GM12878 (cell line): ENCODE results near the gene SIK3. TPM values are rescaled to one million over a fixed set of nuclear protein-coding genes. Genes with fewer than 3 reads are reported as not detected.

Experiments used
- ATAC-seq: fragments of 200-7000 bp; cut with Tn5 transposase; 3 replicates; pipeline ENCODE4 v1.9.1; 2020; ENCODE audit warnings: mild to moderate bottlenecking, moderate library complexity
- BruUV-seq: library from RNA; stranded (reverse); fragments of 400-500 nt; replicated peaks from 2 replicates; lab custom pipeline; 2021; lab: Mats Ljungman, UMichigan
- CTCF ChIA-PET: fragments of 300-600 bp; sonication (Branson Sonifier 250); formaldehyde crosslinking; extraction: SDS; loops from one replicate; lab custom pipeline; 2021; ENCODE audit warnings: inconsistent platforms; lab: Yijun Ruan, JAX
- POLR2A ChIA-PET: fragments of 350-600 bp; formaldehyde crosslinking; extraction: SDS; loops from one replicate; lab custom pipeline; 2021; ENCODE audit warnings: inconsistent platforms; lab: Charles Lee
- RAD21 ChIA-PET: fragments of 300-600 bp; sonication (Branson Sonifier 250); formaldehyde crosslinking; loops from one replicate; lab custom pipeline; 2023; ENCODE audit warnings: antibody characterized with exemption; ENCODE audit not compliant: unreplicated experiment; lab: Charles Lee
- SMC1A ChIA-PET: fragments of 300-600 bp; sonication (Branson Sonifier 250); formaldehyde crosslinking; loops from one replicate; lab custom pipeline; 2023; ENCODE audit not compliant: unreplicated experiment, uncharacterized antibody; lab: Charles Lee
- DNase-seq: peaks from one replicate; pipeline ENCODE4 v3.0.0-alpha.2; 2011; ENCODE audit warnings: low read depth, low spot score
- FAIRE-seq: peaks from 3 replicates; lab custom pipeline; 2011; peaks lifted over from hg19 to GRCh38; lab: Jason Lieb, UNC
- H2AFZ ChIP-seq: 2 replicates; pipeline ENCODE4 v1.6.0; 2011; ENCODE audit warnings: low read depth, low read length, control low read depth; ENCODE audit not compliant: control insufficient read depth
- H3K27ac ChIP-seq: 2 replicates; pipeline ENCODE4 v1.5.1; 2011; ENCODE audit warnings: control low read depth; ENCODE audit not compliant: control insufficient read depth, insufficient read depth
- H3K27me3 ChIP-seq, 2 experiments: replicated peaks in 1 of 2; 2 replicates each; pipeline versions ENCODE4 v1.6.0 to v1.6.1; 2011; ENCODE audit warnings: low read length in 1 of 2; ENCODE audit not compliant: control insufficient read depth in 2 of 2, insufficient read depth in 2 of 2
- H3K36me3 ChIP-seq, 2 experiments: 2 replicates each; pipeline ENCODE4 v1.5.1; 2011; ENCODE audit warnings: low read length in 1 of 2; ENCODE audit not compliant: control insufficient read depth in 2 of 2, insufficient read depth in 2 of 2
- H3K4me1 ChIP-seq: 2 replicates; pipeline ENCODE4 v1.6.1; 2011; ENCODE audit warnings: mild to moderate bottlenecking, low read length, moderate library complexity, mixed read lengths; ENCODE audit not compliant: control insufficient read depth, insufficient read depth
- H3K4me2 ChIP-seq: 2 replicates; pipeline ENCODE4 v1.6.0; 2011; ENCODE audit warnings: control low read depth; ENCODE audit not compliant: control insufficient read depth, insufficient read depth
- H3K4me3 ChIP-seq: fragments of 200-600 bp; sonication (generic); 2 replicates; pipeline ENCODE4 v1.5.1; 2016
- H3K79me2 ChIP-seq: 2 replicates; pipeline ENCODE4 v1.6.0; 2011; ENCODE audit warnings: low read length; ENCODE audit not compliant: control insufficient read depth, insufficient read depth
- H3K9ac ChIP-seq: 2 replicates; pipeline ENCODE4 v1.8.0; 2011; ENCODE audit warnings: low read length, control low read depth, mixed read lengths; ENCODE audit not compliant: control insufficient read depth, insufficient read depth
- H3K9me3 ChIP-seq: replicated peaks from 3 replicates; pipeline ENCODE4 v1.5.1; 2011; ENCODE audit warnings: mild to moderate bottlenecking, low read length; ENCODE audit not compliant: control insufficient read depth, insufficient read depth
- H4K20me1 ChIP-seq: 2 replicates; pipeline ENCODE4 v1.6.0; 2011; ENCODE audit not compliant: control insufficient read depth, insufficient read depth
- BCL11A ChIP-seq: IDR thresholded peaks from 2 replicates; pipeline ENCODE4 v1.6.1; 2011; ENCODE audit warnings: low read depth, low read length
- IRF3 ChIP-seq: fragments of 450-650 bp; IDR thresholded peaks from 2 replicates; pipeline ENCODE4 v1.6.1; 2014; ENCODE audit warnings: mild to moderate bottlenecking
- JUNB ChIP-seq: IDR thresholded peaks from 2 replicates; pipeline ENCODE4 v1.6.1; 2016; ENCODE audit warnings: antibody characterized with exemption, mild to moderate bottlenecking
- MYC ChIP-seq: IDR thresholded peaks from 2 replicates; pipeline ENCODE4 v1.6.1; 2011; ENCODE audit warnings: mild to moderate bottlenecking, low read length, moderate library complexity, inconsistent platforms; ENCODE audit not compliant: insufficient read depth, insufficient replicate concordance, insufficient read length, severe bottlenecking
- NBN ChIP-seq: fragments of 450-650 bp; IDR thresholded peaks from 2 replicates; pipeline ENCODE4 v1.6.1; 2016
- NFYB ChIP-seq: IDR thresholded peaks from 2 replicates; pipeline ENCODE4 v1.6.1; 2011; ENCODE audit warnings: low read depth, mild to moderate bottlenecking, low read length, improper control_type of control experiment, moderate library complexity; ENCODE audit not compliant: insufficient read depth
- RUNX3 ChIP-seq: IDR thresholded peaks from 2 replicates; pipeline ENCODE4 v1.6.1; 2012; ENCODE audit warnings: low read length, inconsistent platforms
- SPI1 ChIP-seq: IDR thresholded peaks from 2 replicates; pipeline ENCODE4 v1.6.1; 2011; ENCODE audit warnings: low read depth, mild to moderate bottlenecking, low read length, moderate library complexity, borderline replicate concordance; ENCODE audit not compliant: insufficient read depth
- SREBF1 ChIP-seq: IDR thresholded peaks from 2 replicates; pipeline ENCODE4 v1.6.1; 2012; ENCODE audit warnings: mild to moderate bottlenecking, low read length
- ZZZ3 ChIP-seq: IDR thresholded peaks from 2 replicates; pipeline ENCODE4 v1.6.1; 2011; ENCODE audit warnings: low read depth; ENCODE audit not compliant: control insufficient read depth, insufficient read length
- WGBS: methylation state at CpG from one replicate; pipeline ENCODE4 v1.1.6; 2016; ENCODE audit warnings: low lambda C conversion rate; ENCODE audit not compliant: insufficient replicate concordance, insufficient coverage; ENCODE audit errors: missing lambda C conversion rate; 5-methylcytosine and 5-hydroxymethylcytosine counted together
- in situ Hi-C: fragments of 300-500 bp; cut with MboI; formaldehyde crosslinking; loops from 9 replicates; pipeline ENCODE4 v1.14.3; 2018; ENCODE audit warnings: mixed read lengths
- intact Hi-C: fragments of 100-400 bp; cut with micrococcal nuclease; formaldehyde crosslinking; loops from one replicate; pipeline ENCODE4 v1.14.2; 2022; ENCODE audit not compliant: unreplicated experiment
- polyA plus RNA-seq, 11 experiments: library from polyadenylated mRNA; depleted of rRNA in 4 of 11; unstranded in 6 of 11; stranded (reverse) in 5 of 11; fragments of >200 nt; fragmentation: Nextera tagmentation in 4 of 11; fragmentation: Illumina TruSeq in 1 of 11; extraction: Ambion mirVana in 4 of 11; extraction: Trizol in 1 of 11; gene quantifications; 1 replicate in 1 of 11; 2 replicates in 10 of 11; pipeline versions ENCODE4 v1.2.1 to v1.2.3, GENCODE V29; 2011 to 2016; ENCODE audit warnings: inconsistent platforms in 2 of 11, missing spikeins in 2 of 11, low read depth in 1 of 11
- total RNA-seq, 4 experiments: library from RNA; depleted of rRNA in 3 of 4; stranded (reverse); fragments of >200 nt in 3 of 4; fragmentation: Illumina TruSeq in 1 of 4; extraction: Trizol in 1 of 4; gene quantifications; 2 replicates each; pipeline versions ENCODE4 v1.2.1 to v1.2.3, GENCODE V29; 2013 to 2021
- TF ChIP-seq, protein P1 (sequence below): fragments of 450-650 bp; IDR thresholded peaks from 2 replicates; pipeline ENCODE4 v1.6.1; 2017; ENCODE audit warnings: borderline replicate concordance
- TF ChIP-seq, protein P2 (sequence below): fragments of 450-650 bp; IDR thresholded peaks from 2 replicates; pipeline ENCODE4 v1.6.1; 2016; ENCODE audit warnings: mild to moderate bottlenecking

The SIK3 gene
- total and polyA plus RNA-seq, 10 of the 15 experiments (the other 5 are each of a cell fraction or from before 2014, with no cell fraction given), result 2.5 to 31.9 (median 11.1) TPM

DNA sequence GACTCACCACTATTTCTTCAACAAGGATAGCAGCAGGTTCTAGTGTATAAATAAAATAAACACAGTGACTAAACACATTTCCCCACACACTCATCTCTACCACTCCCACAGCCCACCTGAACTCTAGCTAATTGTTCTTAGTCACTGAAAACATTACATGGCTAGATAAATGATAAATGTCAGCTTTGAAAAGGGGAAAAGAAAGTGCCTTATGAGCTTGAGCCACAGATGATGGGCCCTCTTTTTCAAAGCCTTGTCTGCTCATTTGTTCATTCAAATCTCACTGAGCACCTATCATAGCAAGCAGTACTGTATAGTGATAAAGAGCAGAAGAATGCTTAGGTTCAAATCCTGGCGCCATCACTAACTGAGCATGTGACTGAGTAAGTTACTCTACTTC lies 58.3 kb downstream of the SIK3 start:
- no TSS peak for BruUV-seq
- SMC1A ChIA-PET, result interaction anchor here (0.9 to 3.3 kb wide), 17 partner anchors 11 to 130 kb away, joined by 3 to 13 read pairs (median 5); no protein-coding TSS in a partner anchor
- Histone ChIP-seq H3K27me3 (no peaks in the 10 kb centered on the region), H3K36me3 (no peaks in the 10 kb centered on the region), H3K9ac (no peak overlapping the region), H3K4me2 (no peak overlapping the region), H3K9me3 (no peaks in the 10 kb centered on the region; the same call in 2 of the 3 replicates), H4K20me1 (no peaks in the 10 kb centered on the region), H2AFZ (no peak overlapping the region), H3K4me3 (no peak overlapping the region), H3K79me2 (peaks cover 22% of the 10 kb centered on the region), H3K4me1 (peaks cover 16% of the 10 kb centered on the region), H3K27ac (no peak overlapping the region)
- in situ Hi-C loops, result no loop called here
- ATAC-seq, result peak; percentile 72
- RAD21 ChIA-PET, result interaction anchor here (0.8 to 1.8 kb wide), 3 partner anchors 23 to 34 kb away, joined by 3 to 7 read pairs (median 3); no protein-coding TSS in a partner anchor
- TF ChIP-seq JUNB (peak; percentile 55), SREBF1 (no peak), MYC (no peak), SPI1 (peak; percentile 37; the same call in 1 of the 2 replicates), ZZZ3 (no peak), IRF3 (no peak), BCL11A (peak; percentile 48; the same call in 1 of the 2 replicates), NFYB (peak; percentile 74), RUNX3 (peak; percentile 22; the same call in 1 of the 2 replicates), NBN (no peak)
- TF ChIP-seq, protein P1, sequence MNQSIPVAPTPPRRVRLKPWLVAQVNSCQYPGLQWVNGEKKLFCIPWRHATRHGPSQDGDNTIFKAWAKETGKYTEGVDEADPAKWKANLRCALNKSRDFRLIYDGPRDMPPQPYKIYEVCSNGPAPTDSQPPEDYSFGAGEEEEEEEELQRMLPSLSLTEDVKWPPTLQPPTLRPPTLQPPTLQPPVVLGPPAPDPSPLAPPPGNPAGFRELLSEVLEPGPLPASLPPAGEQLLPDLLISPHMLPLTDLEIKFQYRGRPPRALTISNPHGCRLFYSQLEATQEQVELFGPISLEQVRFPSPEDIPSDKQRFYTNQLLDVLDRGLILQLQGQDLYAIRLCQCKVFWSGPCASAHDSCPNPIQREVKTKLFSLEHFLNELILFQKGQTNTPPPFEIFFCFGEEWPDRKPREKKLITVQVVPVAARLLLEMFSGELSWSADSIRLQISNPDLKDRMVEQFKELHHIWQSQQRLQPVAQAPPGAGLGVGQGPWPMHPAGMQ, result no peak
- TF ChIP-seq, protein P2, sequence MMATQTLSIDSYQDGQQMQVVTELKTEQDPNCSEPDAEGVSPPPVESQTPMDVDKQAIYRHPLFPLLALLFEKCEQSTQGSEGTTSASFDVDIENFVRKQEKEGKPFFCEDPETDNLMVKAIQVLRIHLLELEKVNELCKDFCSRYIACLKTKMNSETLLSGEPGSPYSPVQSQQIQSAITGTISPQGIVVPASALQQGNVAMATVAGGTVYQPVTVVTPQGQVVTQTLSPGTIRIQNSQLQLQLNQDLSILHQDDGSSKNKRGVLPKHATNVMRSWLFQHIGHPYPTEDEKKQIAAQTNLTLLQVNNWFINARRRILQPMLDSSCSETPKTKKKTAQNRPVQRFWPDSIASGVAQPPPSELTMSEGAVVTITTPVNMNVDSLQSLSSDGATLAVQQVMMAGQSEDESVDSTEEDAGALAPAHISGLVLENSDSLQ, result peak; percentile 18; the same call in 1 of the 2 replicates
- POLR2A ChIA-PET, result interaction anchor here (0.7 to 1.2 kb wide), 2 partner anchors 13 to 16 kb away, joined by 3 to 4 read pairs; no protein-coding TSS in a partner anchor
- CTCF ChIA-PET, result interaction anchor here (1.0 to 2.4 kb wide), 5 partner anchors 13 to 141 kb away, joined by 3 to 10 read pairs (median 5); no protein-coding TSS in a partner anchor
- no peak for DNase-seq
- intact Hi-C loops, result no loop called here
- FAIRE-seq, result no peak
- 100% methylated on average over 1 of the region's 1 CpG for WGBS
